Measurements from ENCODE around the gene UBE2J1.
A peak's percentile ranks its signal among the peaks of the same experiment; 100 is the strongest.
"Not testable (repeated sequence)": the region's sequence is repeated elsewhere in the genome, so short reads cannot be mapped to it uniquely, and the experiment has no call there.

The UBE2J1 gene, protein sequence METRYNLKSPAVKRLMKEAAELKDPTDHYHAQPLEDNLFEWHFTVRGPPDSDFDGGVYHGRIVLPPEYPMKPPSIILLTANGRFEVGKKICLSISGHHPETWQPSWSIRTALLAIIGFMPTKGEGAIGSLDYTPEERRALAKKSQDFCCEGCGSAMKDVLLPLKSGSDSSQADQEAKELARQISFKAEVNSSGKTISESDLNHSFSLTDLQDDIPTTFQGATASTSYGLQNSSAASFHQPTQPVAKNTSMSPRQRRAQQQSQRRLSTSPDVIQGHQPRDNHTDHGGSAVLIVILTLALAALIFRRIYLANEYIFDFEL

DNA sequence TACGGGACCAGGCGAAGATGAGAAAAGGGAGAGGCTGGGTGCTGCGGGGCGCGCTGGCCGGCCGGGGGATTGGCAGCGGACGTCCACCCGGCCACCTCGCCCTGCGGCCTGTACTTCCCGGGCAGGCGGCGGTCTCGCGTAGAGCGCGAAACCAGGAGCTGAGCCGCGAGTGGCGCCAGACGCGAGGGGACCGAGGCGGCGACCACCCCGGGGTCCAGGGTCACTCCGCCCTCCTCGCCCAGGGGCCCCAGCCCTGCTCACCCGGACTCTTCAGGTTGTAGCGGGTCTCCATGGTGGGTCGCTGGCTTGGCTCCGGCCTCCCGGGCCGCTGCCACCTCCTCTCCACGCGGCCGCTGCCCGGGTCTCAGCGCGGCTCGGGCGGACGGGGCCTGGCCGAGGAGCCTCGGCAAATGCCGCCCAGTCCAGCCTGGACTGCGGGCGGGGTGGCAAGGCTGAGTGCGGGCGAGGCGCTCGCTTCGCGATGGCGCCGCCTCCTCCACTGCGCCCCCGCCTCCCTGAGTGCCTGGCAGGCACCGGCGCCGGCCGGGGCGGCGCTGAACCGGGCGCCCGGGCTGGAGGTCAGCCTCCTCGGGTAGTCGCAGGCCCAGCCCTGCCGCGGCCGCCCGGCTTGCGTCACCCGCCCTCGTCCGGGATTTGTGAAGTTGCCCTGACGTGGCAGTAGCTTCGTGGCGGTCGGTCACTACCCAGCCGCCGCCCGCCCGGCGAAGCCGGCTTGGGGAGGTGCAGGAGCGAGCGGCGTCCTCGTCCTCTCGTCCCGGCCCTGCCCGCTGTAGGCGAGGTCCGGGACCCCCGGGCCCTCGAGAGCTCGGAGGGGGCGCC, at the start of gene UBE2J1:
Gene UBE2J1 (minus strand): TSS at position 445 of the 840 bp plus-strand sequence. CDS start 153 bp downstream, at position 292.
- peak; percentile 35 to 50 for DNase-seq (ENCODE audit: low read depth in 2 of 2)

DNA sequence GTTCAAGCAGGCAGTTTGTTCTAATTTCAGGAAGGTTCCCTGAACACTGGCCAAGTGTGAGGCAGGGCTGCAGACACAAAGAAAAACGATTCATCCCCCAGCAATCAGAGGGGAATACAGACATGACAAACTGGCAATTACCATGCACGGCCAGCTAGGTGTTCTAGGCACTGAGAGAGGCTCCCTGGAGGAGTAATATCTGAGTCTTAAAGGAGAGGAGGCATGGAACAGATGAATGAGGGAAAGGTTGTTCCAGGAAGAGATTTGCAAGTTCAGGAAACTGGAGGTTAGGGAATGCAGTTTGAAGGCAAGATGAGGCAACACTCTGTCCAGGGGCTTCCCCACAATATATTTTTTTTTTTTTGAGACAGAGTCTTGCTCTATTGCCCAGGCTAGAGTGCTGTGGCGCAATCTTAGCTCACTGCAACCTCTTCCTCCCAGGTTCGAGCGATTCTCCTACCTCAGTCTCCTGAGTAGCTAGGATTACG, 48.4 kb upstream of the UBE2J1 start:
- no peak for DNase-seq (ENCODE audit: low read depth in 2 of 2)

GRCh38 chr6:89400050-89400449, 47.5 kb upstream of the UBE2J1 start:
- no peak for DNase-seq (ENCODE audit: low read depth in 2 of 2)

- DNase-seq (ENCODE audit: low read depth in 2 of 2): no peak
These were observed 46.4 kb upstream of the UBE2J1 start for GRCh38 chr6:89398762-89399525.

DNA sequence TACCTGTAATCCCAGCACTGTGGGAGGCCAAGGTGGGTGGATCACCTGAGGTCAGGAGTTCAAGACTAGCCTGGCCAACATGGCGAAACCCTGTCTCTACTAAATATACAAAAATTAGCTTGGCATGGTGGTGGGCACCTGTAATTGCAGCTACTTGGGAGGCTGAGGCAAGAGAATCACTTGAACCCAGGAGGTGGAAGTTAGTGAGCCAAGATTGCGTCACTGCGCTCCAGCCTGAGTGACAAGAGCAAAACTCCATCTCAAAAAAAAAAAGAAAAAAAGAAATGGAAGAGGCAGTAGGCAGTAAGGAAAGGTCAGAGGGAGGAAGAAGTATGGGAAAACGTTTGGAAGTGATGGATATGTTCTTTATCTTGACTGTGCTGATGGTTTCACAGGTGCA, 45.4 kb upstream of the UBE2J1 start:
- not testable (repeated sequence) for DNase-seq (ENCODE audit: low read depth in 2 of 2)

DNA sequence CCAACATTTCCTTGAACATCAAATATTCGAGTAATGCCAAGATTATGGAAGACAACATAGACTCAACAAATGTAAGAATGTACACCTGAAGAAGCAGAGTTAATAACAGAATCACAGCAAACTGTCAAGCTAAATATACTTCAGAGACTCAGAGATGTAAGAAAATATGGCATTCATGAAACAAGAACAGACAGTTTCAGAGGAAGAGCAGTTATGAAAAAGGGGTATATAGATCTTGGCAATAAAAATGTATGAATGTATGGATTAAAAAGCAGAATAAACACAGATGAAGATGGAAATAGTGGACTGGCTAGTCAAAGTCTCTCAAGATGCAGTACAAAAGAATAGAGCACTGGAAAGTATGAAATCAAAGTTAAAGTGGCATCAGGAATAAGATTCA, 41.1 kb upstream of the UBE2J1 start:
- DNase-seq (ENCODE audit: low read depth in 2 of 2): no peak

DNA sequence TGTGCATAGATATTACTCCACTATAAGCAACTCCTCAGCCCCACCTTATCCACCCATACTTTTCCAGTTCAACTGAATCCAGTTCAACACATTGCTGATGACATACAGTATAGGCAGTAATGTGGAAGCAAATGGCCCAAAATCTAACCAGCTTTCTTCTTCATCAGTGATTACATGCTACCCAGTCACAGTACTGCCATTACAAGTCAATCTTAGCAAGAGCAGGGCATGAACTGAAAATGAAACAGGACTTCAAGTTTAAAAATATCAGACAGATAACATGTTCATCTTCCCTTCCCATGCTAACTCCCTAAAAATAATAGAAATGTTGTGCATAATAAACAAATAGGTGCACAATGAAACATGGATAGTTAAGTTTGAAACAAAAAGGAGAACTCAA, 40.3 kb upstream of the UBE2J1 start:
- no peak for DNase-seq (ENCODE audit: low read depth in 2 of 2)

DNA sequence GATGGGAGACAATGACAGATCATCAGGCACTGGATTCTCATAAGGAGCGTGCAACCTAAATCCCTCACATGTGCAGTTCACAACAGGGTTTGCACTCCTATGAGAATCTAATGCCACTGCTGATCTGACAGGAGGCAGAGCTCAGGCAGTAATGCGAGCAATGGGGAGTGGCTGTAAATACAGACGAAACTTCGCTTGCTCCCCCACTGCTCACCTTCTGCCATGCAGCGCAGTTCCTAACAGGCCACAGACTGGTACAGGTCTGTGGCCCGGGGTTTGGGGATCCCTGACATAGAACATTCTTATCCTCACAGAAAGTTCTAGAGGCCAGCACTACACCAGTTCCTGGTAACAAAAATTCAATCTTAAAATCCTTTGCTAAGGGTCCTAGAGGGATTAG, 36.3 kb upstream of the UBE2J1 start:
- no peak for DNase-seq (ENCODE audit: low read depth in 2 of 2)

GRCh38 chr6:89387516-89388201, 35.1 kb upstream of the UBE2J1 start:
- DNase-seq (ENCODE audit: low read depth in 2 of 2): no peak

DNA sequence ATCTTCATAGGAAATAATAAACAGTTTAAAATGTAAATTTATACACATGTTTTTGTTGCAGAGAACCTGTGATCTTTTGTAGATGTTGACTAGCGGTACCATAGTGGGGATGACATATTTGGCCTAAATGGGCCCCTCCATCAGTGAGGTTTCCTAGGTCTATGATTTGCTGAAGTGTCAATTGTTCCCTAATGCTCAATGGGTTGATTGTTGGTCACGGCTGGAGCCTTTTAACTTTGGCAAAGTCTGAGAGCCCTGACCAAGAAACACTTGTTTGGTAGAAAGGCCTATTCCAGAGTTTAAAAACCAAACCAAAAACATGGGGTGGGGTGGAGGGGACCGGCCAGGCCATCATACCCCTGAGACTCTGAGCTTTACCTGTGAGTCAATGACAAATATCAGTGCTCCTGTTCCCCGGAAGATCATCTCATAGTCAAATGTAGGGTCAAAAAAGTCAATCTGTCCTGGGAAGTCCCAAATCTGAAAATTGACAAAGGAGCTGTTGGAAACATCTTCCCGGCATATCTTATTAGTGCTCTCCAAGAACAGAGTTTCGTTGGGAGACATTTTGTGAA, 34.5 kb upstream of the UBE2J1 start:
- no peak for DNase-seq (ENCODE audit: low read depth in 2 of 2)

GRCh38 chr6:89385846-89386245, 33.3 kb upstream of the UBE2J1 start:
- DNase-seq (ENCODE audit: low read depth in 2 of 2): no peak

- no peak for DNase-seq (ENCODE audit: low read depth in 2 of 2)
These were observed 32.7 kb upstream of the UBE2J1 start for GRCh38 chr6:89385156-89385667.

DNA sequence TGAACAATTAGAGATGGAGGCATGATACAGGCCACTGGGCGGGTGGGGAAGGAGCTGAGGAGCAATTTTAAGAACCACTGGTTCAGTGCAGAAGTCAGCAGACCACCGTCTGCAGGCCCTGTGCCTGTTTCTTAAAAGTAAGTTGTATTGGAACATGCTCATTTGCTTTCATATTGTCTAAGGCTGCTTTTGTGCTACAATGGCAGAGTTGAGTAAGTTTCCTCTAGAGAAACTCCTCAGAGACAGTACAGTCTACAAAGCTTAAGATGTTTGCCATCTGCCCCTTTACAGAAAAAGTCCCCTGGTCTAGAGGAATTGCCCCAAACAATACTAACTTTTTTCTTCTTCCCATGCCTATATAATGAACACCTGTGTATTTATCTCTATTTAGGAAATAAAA, 28.5 kb upstream of the UBE2J1 start:
- DNase-seq (ENCODE audit: low read depth in 2 of 2): no peak

GRCh38 chr6:89379281-89379680, 26.8 kb upstream of the UBE2J1 start:
- no peak for DNase-seq (ENCODE audit: low read depth in 2 of 2)

GRCh38 chr6:89378628-89379027, 26.1 kb upstream of the UBE2J1 start:
- no peak for DNase-seq (ENCODE audit: low read depth in 2 of 2)

DNA sequence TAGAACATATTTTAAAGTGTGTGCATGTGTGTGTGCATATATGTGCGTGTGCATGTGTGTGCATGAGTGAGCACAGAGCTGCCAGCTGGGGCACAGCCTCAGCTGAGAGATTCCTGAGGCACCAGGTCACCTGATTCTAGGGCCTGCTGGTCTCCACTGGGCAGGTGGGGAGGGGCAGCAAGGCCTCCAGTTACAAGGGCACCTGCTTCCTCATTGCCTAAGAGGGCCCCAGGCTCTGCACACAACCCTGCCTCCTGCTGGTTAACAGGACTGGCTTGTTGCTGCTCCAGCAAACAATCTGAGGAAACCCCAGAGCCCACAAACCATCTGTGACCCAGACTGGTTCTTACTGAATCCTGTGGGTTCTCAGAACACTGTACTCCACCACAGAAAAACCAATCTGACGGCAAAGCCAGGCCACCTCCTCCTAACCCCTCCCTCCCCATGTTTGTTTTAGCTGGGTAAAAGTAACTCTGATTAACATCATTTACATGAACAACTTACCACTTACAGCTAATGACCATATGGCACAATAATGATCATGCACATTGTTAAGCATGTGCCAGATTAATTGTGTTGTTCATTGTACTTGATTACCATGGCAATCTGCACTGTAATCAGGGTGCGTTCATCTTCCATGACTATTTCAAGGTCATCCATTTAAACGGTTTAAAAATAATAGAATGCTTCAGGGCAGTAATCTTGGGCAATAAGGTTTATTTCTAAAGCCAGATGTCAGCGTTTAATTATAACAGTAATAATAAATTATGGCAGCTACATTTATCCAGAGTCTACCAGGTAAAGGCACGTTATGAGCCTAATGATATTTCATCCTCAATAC, 23.1 kb upstream of the UBE2J1 start:
- peak in 1 of 2 donors; percentile 8 for DNase-seq (ENCODE audit: low read depth in 2 of 2)

DNA sequence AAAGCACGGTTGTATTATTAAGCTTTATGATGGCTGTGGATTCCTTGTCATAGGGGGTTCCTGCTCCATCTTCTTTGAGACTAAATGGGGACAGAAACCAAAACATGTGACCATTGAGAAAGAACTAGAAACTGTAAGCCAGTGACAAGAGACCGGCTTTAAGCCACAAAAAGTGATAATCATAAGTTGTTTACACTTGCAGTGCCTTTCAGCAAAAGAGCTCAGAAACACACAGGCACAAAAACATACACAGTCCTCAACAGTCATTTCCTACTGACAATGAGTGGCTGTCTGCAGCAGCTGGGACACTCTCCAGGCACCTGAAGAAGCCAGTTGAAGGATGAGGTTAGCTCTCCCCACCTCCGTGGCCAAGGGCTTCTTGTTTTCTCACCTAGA, 20.0 kb upstream of the UBE2J1 start:
- DNase-seq (ENCODE audit: low read depth in 2 of 2): no peak

DNA sequence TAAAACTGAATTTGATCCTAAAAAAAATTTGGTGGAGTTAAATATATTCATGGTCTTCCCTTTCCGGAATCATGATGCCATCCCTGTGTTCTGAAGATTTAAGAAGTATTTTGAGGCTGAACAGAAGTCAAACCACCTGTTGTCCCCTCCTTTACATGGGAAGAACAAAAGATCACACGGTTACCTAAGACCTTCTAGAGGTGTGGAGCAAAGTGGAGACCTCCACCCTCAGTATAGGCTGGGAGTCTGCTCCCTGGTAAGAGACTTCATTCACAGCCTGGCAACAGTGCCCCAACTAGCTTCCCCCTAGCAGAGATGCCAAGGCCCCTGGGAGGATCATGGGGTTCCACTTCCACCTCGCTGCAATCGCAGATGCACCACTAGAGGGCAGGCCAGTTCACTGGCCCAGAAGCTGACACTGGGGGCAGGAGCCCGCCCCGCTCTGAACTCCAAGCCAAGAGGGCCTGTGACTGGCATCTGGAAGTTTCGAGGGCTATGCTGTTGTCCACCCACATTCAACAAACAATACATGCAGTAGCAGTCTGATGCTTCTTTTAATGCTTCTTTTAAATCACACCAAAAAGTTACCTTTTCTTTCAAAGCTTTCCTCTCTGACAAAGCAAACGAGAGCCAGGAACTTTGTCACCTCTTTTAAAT, 19.5 kb upstream of the UBE2J1 start:
- peak; percentile 56 to 58 for DNase-seq (ENCODE audit: low read depth in 2 of 2)

GRCh38 chr6:89368999-89369398, 16.5 kb upstream of the UBE2J1 start:
- no peak for DNase-seq (ENCODE audit: low read depth in 2 of 2)

DNA sequence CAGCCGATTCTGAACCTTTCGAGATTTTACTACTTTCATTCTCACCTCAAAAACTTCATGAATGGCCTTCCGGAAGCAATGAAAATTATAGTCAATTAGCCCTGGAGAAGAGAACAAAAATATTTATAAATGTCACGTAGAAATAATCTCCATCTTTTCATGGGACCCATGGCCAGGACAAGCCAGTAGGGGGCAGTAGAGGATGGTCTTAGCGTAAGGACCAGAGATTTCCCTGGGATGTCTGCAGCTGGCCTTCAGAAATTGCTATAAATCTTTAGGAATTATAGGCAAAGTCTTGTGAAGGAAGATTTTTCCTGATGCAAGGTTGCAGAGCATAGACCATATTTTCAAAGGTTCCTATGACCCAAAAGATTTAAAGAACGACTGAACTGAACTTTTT, 15.6 kb upstream of the UBE2J1 start:
- peak in 1 of 2 donors; percentile 42 for DNase-seq (ENCODE audit: low read depth in 2 of 2)
